ENCODE results near the gene UBE2O. TPM values are rescaled to one million over a fixed set of nuclear protein-coding genes. Genes with fewer than 3 reads are reported as not detected.
A peak's percentile ranks its signal among the peaks of the same experiment; 100 is the strongest.

The UBE2O gene
- total and polyA plus RNA-seq, 2 experiments from 2014 or later = 30.4 to 79.4 TPM

GRCh38 chr17:76398523-76399174 lies 54.3 kb downstream of the UBE2O start:
- Histone ChIP-seq H2AFZ (no peak overlapping the region), H3K4me3 (no peak overlapping the region), H3K27ac (ENCODE audit: low read depth) (0 out of 2 replicates have a peak overlapping the region, but pooled peaks have one; percentile 63), H3K27me3 (ENCODE audit: insufficient read depth) (no peaks in the 10 kb centered on the region), H4K20me1 (replicated peaks; ENCODE audit: insufficient read depth) (0 out of 2 replicates have a peak, but pooled peaks cover 4% of the 10 kb centered on the region), H3F3A (replicated peaks; ENCODE audit: low read depth) (peaks cover 16% of the 10 kb centered on the region), H3K4me1 (ENCODE audit: insufficient read depth) (no peaks in the 10 kb centered on the region), H3K9me2 (ENCODE audit: insufficient read depth) (no peaks in the 10 kb centered on the region), H3K4me2 (no peak overlapping the region), H3K79me2 (replicated peaks; ENCODE audit: insufficient read depth) (no peaks in the 10 kb centered on the region), H3K36me3 (ENCODE audit: insufficient read depth) (peaks cover 48% of the 10 kb centered on the region)
- Mint-ChIP-seq H3K4me3 (no peak overlapping the region; the same call in 2 of the 3 replicates), H3K9me3 (no peaks in the 10 kb centered on the region), H3K4me1 (no peaks in the 10 kb centered on the region; the same call in 2 of the 3 replicates), H3K27ac (peak overlapping the region; percentile 16; the same call in 1 of the 2 replicates), H3K36me3 (ENCODE audit: low read depth) (peaks cover 93% of the 10 kb centered on the region), H3K27me3 (ENCODE audit: insufficient read depth, low read depth, poor library complexity) (peaks cover 9% of the 10 kb centered on the region)
- TF ChIP-seq POLR2AphosphoS5 (IDR thresholded peaks at IDR 0.05; ENCODE audit: low read depth) (no peak), ZNF462 (CRISPR knock-in tag; IDR thresholded peaks at IDR 0.05) (no peak), EZH2phosphoT487 (IDR thresholded peaks at IDR 0.05; ENCODE audit: unreplicated experiment) (no peak), CTCF (conservative IDR thresholded peaks at IDR 0.05; ENCODE audit: low read depth in 2 of 2) (no peak), ZNF114 (CRISPR knock-in tag; IDR thresholded peaks at IDR 0.05) (no peak), ZNF331 (CRISPR knock-in tag; IDR thresholded peaks at IDR 0.05; ENCODE audit: low read depth) (no peak), CREB1 (CRISPR knock-in tag; IDR thresholded peaks at IDR 0.05; ENCODE audit: low read depth) (no peak), ETS1 (IDR thresholded peaks at IDR 0.05) (no peak), STAT1 (IDR thresholded peaks at IDR 0.05; ENCODE audit: unreplicated experiment) (no peak), JUNB (IDR thresholded peaks at IDR 0.05; ENCODE audit: unreplicated experiment) (no peak), NANOG (IDR thresholded peaks at IDR 0.05; ENCODE audit: borderline replicate concordance) (no peak)
- ATAC-seq (no peak), DNase-seq (ENCODE audit: low spot score) (no peak)

All from GM23338 (cell line).